Ecto neural progenitor cell (in vitro differentiated cells): ENCODE measurements around the gene CCNF.
"Not testable (repeated sequence)": the region's sequence is repeated elsewhere in the genome, so short reads cannot be mapped to it uniquely, and the experiment has no call there.

Experiments
- DNase-seq: peaks from one replicate; pipeline ENCODE4 v3.0.0-alpha.2; 2018; ENCODE audit warnings: low spot score

CCNF gene

DNA sequence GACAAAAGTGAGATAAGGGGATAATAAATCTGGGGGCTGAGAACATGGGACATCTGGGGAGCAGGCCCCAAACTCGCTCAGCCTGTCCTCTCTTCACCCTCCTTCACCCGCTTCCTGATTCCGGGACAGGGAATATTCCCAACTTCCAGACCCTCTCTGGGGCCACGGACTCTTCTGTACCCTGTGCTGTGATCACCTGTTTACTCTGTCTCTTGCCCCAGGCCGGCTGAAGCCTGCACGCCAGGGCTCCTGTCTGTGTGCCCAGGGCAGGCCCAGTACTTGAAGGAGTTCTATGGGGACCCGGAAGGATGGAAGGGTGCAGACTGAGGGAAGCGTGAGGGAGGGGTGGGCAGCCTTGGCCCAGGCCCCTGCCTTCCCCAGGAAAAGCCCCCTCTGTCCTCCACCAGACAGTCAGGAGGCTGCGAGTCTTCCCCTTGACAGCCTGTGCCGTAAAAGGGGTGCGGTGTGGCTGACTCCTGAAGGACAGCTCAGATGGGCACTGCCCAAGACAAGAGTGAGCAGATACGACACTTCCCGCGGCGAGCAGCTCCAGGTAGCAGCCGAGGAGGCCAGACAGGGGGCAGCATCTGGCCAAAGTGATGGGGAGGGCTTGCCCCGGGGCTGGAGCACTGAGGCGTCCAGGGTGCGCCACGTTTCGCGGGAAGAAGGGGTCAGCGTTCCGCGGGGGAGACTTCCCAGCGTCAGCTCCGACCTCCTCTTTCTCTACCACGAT is 1.0 kb upstream of the CCNF start:
- DNase-seq, result no peak

DNA sequence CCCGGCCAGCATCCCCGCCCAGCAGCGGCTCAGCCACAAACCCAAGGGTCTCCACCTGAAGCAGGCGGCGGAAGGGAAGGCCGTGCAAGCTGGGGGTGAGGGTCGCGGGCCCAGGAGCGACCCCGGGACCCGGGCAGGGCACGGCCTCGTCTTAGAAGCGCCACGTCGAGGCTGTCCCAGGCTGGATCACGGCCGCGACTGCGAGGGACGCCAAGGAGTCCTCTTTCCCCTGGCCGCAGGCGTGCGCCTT is 538 bp upstream of the CCNF start:
- DNase-seq, result no peak

DNA sequence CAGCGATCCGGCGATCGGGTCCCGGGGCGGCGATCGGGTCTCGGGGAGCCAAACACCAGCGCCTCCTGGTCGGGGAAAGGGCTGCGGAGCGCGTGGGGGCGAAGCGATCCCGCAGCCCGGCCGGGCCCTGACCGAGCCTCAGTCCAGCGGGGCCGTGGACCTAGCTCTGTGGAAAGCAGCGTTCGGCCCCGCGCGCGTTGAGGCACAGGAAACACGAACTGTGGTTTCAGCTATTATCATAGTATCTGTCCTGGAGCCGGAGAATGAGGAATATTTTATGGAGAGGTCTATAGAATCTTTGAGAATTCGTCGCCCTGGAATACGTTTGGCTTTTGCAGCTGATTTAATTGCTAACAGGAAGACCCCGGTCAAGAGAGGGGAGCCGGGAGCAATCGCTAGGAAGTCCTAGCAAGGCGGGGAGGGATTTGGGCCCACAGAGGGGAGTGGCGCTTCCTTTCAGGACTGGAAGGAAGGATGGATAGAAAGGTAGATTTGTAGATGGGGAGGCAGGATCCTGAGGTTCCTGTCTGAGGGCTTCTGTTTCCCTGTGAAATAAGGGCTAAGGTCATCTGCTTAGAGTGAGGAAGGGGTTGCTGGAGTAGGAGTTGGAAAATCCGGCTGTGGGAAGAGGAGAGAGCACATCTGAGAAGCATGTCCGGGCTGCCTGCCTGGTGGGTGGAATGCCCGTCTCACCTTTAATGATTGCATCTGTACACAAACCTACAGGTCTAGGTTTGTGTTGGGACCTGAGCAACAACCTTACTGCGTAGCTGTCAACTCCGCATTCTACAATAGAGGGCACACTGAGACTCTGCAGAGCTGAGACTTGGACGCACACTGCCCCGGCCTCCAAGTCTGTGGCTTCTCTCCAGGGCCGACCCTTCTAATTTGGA is 770 bp downstream of the CCNF start:
- no peak for DNase-seq

DNA sequence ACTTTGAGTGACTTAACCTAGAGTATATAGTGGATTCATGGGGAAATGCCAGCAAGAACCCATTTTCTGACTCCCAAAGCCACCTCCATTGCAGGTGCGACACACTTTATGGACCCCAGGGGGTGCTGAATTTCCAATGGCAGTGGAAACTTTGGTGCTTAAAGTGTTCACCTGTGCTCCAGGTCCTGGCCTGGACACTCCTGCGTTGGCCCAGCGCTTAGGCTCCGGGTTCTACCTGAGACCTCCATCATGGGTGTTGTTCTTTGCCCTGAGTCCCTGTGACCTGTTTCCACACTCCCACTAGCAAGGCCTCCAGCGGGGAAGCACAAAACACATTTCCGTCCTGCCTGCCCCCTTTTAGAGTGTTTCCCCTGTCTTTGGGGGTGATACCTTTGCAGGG is 3.0 kb downstream of the CCNF start:
- no peak for DNase-seq

DNA sequence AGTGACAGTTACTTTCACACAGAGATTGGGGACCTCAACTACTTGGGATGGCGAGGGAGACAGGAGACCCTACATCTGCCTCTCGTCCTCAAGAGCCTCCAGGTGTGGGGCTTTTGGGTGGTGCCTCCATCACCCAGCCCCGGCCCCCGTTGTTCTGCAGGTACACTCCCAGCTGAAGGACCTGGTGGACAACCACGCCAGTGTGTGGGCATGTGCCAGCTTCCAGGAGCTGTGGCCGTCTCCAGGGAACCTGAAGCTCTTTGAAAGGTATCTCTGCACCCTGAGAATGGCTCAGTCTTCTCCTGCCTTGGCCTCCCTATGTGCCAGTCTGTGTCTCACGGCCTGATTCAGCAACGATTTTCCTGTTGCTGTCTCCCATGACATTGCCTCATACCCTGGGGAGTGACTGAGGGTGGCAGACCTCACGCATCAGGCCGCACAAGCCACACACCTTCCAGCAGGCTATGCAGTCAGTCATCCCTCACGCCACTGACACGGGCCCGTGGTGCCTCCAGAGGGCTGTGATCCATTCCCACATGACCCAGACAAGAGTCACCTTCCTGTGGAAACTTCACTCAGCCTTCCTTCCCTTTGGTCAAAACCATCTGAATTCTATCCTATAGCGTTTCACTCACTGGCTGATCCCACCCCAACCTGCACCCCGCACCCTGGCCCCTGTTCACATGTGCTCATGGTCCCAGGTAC is 3.7 kb downstream of the CCNF start:
- DNase-seq, result no peak

DNA sequence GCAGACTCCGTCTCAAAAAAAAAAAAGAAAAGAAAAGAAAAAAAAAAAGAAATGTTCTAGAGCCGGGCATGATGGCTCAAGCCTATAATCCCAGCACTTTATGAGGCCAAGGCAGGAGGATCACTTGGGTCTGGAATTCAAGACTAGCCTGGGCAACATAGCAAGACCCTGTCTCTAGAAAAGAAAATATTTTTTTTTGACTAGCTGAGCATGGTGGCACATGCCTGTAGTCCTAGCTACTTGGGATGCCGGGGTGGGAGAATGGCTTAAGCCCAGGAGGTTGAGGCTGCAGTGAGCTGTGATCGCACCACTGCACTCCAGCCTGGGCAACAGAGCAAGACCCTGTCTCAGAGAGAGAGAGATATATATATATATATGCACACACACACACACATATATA is 6.0 kb downstream of the CCNF start:
- DNase-seq, result not testable (repeated sequence)

DNA sequence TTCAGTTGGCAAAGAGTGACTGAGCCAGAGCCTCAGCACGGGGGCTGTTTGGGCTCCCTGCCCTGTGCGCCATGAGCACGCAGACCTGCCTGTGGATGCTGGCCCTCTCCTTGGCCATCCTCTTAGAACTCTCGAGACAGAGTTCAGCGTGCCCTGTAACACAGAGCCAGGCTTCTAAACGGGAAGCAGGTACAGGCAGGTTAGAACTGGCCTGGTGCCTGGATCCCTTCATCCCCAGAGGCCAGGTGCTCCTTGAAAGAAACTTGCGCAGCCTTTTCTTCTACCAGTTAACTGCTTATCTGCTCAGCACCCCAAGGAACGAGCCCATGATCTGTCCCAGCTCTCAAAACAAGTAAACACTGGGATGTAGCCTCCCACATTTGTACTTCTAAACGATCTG is 6.9 kb downstream of the CCNF start:
- DNase-seq, result no peak

DNA sequence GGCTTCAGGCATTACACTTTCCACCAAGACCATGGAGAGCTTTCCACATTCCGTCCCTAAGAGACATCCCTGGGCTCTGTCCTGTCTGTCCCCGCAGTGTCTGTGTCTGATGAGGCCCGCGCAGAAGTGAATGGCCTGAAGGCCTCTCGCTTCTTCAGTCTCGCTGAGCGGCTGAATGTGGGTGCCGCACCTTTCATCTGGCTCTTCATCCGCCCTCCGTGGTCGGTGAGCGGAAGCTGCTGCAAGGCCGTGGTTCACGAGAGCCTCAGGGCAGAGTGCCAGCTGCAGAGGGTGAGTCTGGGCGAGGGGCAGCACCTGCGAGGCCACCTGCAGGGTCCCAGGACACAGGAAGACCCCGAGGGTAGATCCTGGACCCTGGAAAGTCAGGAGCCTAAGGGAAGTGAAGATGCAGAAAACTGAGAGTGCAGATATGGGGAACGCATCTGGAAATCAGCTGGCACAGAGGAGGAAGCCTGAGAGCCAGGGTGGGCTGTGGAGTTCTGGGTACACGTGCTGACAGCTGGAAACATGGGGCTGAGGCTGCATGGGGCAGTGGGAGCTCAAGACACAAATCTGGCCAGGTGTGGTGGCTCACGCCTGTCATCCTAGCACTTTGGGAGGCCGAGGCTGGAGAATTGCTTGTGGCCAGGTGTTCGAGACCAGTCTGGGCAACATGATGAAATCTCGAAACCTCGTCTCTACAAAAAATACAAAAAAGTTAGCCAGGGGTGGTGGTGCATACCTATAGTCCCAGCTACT is 8.0 kb downstream of the CCNF start:
- DNase-seq, result no peak

DNA sequence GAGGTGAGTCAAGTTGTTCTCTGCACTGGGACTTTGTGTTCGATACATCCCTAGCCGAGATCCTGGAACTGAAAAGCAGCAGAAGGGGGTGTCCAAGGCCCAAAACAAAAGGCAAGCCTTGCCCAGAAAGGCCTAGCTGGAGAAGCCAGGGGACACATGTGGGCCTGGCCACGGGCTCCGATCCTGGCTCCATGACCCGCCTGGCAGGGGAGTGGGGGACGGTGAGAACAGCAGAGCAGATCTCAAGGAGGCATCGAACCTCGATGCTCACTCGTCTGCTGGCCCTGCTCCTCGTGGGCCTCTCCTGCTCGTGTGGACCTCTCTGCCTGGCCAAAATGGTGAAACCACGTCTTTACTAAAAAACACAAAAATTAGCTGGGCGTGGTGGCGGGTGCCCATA is 8.9 kb downstream of the CCNF start:
- no peak for DNase-seq

DNA sequence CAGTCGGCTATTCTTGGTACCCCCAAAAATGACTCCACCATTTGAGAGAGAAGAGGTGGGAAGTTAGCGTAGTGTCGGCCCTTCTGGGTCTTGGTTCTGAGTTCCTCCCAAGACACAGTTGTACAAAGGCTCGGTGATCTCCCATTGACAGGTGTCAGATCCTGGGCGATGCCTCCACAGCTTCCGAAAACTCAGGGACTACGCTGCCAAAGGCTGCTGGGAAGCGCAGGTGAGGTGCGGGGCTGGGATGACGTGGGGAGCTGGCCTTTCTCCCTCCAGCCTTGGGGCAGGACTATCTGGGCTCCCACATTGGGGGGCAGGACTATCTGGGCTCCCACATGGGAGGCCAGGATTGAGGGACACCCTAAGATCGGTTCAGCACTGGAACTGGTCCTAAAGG is 10.4 kb downstream of the CCNF start:
- no peak for DNase-seq

DNA sequence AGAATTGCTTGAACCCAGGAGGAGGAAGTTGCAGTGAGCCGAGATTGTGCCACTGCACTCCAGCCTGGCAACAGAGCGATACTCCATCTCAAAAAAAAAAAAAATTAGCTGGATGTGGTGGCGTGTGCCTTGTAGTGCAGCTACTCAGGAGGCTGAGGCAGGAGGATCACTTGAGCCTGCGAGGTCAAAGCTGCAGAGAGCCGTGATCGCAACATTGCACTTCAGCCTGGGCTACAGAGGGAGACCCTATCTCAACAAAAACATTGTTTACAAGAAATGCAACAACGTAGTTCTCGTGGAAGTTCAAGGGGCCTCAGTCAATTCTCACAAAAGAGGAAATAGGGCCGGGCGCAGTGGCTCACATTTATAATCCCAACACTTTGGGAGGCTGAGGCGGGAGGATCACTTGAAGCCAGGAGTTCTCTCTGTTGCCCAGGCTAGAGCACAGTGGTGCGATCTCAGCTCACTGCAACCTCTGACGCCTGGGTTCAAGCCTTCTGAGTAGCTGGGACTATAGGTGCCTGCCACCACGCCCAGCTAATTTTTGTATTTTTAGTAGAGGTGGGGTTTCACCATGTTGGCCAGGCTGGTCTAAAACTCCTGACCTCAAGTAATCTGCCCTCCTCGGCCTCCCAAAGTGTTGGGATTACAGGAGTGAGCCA is 12.0 kb downstream of the CCNF start:
- not testable (repeated sequence) for DNase-seq

DNA sequence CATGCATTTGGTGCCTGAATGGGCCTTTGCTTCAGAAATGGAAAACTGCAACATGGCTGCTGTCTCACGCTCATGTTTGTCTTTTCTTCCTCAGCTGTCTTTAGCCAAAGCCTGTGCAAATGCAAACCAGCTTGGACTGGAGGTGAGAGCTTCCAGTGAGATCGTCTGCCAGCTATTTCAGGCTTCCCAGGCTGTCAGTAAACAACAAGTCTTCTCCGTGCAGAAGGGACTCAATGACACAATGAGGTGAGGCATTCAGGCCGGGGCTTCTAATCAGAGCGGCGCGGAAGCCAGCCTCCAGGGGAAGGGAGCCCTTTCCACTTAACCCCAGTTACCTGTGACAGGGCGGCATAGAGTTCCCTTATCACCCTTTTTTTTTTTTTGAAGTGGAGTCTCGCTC is 14.3 kb downstream of the CCNF start:
- no peak for DNase-seq

DNA sequence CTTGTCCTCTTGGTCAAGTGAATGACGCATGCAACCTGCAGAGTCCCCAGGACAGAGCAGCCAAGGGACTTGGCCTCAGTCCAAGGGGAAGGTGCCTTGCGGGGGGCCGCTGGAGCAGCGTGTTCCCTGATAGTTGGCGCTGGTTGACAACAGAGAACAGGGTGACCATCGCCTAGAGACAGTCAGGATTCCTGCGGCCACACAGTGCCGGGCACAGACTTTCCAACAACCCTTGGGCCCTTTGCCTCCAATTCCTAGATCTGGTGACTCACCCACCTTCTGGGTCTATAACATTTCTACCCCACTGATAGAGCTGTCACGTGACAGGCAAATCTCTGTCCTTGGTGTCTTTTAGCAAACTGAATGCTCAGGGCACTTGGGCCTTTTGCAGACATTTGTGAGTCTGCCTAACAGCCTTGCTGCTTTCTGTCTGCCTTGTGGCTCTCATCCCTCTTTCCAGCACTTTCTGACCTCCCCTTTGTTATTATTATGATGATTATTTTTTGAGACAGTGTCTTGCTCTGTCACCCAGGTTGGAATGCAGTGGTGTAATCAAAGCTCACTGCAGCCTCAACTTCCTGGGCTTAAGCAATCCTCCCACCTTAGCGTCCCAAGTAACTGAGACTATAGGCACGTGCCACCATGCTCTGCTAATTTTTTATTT is 18.8 kb downstream of the CCNF start:
- DNase-seq, result no peak

DNA sequence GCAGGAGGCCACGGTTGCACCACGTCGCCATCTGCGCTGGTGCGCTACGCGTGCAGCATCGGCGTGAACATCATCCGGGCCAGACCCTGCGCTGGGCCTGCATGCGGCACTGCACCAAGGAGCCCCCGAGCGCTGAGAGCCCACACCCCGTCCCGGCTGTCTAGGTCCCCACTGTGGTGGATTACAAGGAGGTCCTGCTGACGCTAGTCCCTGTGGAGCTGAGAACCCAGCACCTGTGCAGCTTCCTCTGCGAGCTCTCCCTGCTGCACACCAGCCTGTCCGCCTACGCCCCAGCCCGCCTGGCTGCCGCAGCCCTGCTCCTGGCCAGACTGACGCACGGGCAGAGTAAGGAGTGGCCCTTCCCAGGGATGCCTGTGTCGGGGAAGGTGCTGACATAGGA is 19.9 kb downstream of the CCNF start:
- no peak for DNase-seq

DNA sequence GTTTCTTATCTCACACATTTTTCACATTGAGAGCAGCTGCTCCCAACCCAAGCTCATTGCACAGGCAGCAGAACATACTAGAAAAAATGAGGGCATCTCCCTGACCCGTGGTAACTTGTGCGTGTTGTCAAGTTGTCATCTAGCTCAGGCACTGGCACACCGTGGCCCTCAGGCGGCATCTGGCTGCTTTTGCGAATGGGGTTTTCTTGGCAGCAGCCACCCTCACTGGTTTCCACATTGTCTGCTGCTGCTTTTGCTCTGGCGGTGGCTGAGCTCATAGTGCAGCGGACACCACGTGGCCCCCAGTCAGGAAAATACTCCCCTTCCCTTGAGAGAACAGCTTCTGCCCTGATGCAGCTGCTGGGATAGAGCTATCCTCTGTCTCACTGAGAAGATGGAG is 21.3 kb downstream of the CCNF start:
- no peak for DNase-seq

DNA sequence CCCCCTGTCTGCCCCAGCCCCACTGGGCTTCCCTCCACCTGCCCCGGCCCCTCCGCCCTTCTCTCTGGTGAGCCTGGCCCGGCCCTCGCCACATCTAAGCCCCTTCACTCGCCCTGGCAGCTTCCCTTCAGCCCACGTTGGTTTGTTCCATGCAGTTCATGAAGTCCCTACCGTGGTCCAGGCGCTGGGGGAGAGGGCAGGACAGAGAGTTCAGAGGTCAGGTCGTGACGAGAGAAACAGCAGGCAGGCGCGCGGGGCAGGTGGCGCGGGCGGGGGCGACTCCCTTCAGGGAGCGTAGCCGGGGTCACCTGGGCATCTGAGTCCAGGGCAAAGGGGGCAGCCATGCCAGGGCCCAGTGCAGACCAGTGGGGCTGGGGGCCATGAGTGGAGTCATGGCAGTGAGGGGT is 21.7 kb downstream of the CCNF start:
- no peak for DNase-seq

DNA sequence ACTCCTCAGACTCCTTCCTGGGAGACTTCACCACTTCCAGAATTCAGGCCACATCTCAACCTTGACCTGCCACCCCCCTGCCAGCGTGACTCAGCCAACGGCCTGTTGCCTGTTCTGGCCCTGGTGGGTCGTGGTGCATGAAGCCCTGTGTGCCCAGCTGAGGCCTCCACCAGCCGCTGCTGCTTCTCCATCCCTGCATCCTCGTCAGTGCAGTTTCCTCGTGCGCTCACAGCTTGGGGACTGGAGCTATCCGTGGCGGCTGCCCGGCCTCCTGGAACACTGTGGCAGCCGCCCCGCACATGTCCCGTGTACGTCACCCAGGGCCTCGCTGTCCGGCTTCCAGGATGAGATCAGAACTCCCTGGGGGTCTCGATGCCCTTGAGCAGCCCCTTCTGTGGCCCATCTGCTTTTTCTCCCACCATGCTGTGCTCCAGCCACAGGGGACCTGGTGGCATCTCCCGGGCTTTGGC is 22.6 kb downstream of the CCNF start:
- DNase-seq, result no peak

DNA sequence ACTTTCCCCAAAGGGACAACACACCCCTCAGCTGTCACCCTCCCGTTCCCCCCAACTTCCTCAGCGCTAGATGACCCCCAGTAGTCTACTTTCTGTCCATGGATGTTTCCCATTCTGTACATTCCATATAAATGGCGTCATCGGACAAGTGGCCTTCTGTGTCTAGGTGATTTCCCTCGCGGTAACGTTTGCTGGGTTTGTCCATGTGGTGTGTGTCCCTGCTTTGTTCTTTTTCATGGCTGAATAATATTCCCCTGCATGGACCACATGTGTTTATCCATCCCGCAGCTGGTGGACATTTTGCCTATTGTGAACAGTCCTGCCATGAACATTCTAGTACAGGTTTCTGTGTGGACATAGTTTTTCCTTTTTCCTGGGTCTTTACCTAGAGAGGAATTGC is 23.4 kb downstream of the CCNF start:
- no peak for DNase-seq

DNA sequence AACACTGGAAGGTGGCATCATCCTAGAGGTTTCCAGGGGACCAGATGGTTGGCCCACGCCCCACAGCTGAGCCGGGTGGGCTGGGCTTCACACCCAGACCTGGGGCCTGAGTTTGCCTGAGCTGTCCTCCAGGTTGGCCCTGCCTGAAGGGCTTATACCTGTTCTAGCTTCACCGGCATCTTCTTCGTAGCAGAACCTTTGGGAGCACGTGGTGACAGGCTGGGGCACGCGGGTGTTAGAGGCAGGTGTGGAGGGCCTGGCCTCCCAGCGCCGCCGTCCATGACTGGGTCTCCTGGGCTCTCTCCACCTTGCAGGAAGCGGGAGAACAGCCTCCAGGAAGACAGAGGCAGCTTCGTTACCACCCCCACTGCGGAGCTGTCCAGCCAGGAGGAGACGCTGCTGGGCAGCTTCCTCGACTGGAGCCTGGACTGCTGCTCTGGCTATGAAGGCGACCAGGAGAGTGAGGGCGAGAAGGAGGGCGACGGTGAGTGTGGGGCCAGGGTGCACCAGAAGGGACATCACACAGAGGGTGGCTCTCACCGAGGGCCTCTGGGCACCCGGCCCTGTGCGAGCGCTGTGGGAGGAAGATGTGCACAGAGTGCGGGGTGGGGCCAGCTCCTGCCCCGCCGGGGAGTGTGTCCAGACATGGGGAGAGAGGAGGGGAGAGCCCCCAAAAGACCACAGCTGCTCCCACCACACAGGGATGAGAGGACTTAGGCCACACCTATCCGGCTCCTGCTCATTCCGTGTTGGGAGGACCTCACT is 26.0 kb downstream of the CCNF start:
- no peak for DNase-seq

DNA sequence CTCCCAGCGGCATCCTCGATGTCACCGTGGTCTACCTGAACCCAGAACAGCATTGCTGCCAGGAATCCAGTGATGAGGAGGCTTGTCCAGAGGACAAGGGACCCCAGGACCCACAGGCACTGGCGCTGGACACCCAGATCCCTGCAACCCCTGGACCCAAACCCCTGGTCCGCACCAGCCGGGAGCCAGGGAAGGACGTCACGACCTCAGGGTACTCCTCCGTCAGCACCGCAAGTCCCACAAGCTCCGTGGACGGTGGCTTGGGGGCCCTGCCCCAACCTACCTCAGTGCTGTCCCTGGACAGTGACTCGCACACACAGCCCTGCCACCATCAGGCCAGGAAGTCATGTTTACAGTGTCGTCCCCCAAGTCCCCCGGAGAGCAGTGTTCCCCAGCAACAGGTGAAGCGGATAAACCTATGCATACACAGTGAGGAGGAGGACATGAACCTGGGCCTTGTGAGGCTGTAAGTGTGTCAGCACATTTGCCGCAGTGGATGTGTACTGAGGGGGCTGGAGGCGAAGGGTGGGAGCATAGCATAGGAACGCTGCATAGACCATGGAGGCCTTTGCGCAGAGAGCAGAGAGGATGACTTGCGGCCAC is 27.4 kb downstream of the CCNF start:
- DNase-seq, result no peak
